ENCODE results near the gene CAND2.

- TF ChIP-seq POLR2A (IDR thresholded peaks at IDR 0.05; ENCODE audit: low read depth, low read length) (no peak), TAF1 (IDR thresholded peaks at IDR 0.05; ENCODE audit: borderline replicate concordance, low read depth, low read length) (no peak)
These were observed 68.8 kb downstream of the CAND2 start for GRCh38 chr3:12865271-12865670.

All from GM12892 (cell line).